OCI-LY7 (cell line): ENCODE data around the gene YWHAB. TPM values are rescaled to one million over a fixed set of nuclear protein-coding genes. Genes with fewer than 3 reads are reported as not detected.

ENCODE experiments used
- BruUV-seq: library from RNA; stranded (reverse); fragments of 400-500 nt; replicated peaks from 2 replicates; lab custom pipeline; 2021; lab: Mats Ljungman, UMichigan
- CTCF ChIA-PET: fragments of 300-600 bp; sonication (Branson Sonifier 250); formaldehyde crosslinking; loops from one replicate; lab custom pipeline; 2022; ENCODE audit warnings: antibody characterized with exemption; ENCODE audit not compliant: unreplicated experiment; lab: Charles Lee
- POLR2A ChIA-PET: fragments of 300-600 bp; sonication (Branson Sonifier 250); formaldehyde crosslinking; loops from one replicate; lab custom pipeline; 2022; ENCODE audit warnings: antibody characterized with exemption; lab: Charles Lee
- DNase-seq: peaks from one replicate; pipeline ENCODE4 v3.0.0-alpha.2; 2015; ENCODE audit warnings: low spot score
- H2AFZ ChIP-seq: fragments of 200-600 bp; sonication (generic), shearing (Covaris generic); 2 replicates; pipeline ENCODE4 v1.6.1; 2014; ENCODE audit warnings: mild to moderate bottlenecking, antibody characterized with exemption, low read length, moderate library complexity
- H3K27ac ChIP-seq: fragments of 200-600 bp; sonication (generic); 2 replicates; pipeline ENCODE4 v1.5.1; 2014; ENCODE audit warnings: mixed run types, low read depth, mild to moderate bottlenecking, moderate library complexity, low read length, inconsistent platforms; ENCODE audit not compliant: poor library complexity, severe bottlenecking
- H3K36me3 ChIP-seq: fragments of 200-600 bp; sonication (generic); 2 replicates; pipeline ENCODE4 v1.6.1; 2014; ENCODE audit warnings: mild to moderate bottlenecking, antibody characterized with exemption, low read length, moderate library complexity, mixed read lengths; ENCODE audit not compliant: insufficient read depth
- H3K4me1 ChIP-seq: fragments of 200-600 bp; sonication (generic); 2 replicates; pipeline ENCODE4 v1.5.1; 2014; ENCODE audit warnings: mild to moderate bottlenecking, low read length; ENCODE audit not compliant: insufficient read depth, poor library complexity, severe bottlenecking
- H3K4me2 ChIP-seq: fragments of 200-600 bp; sonication (generic); 2 replicates; pipeline ENCODE4 v1.6.1; 2014; ENCODE audit warnings: mild to moderate bottlenecking, low read length
- H3K4me3 ChIP-seq: fragments of 200-600 bp; sonication (generic); 2 replicates; pipeline ENCODE4 v1.5.1; 2014; ENCODE audit warnings: mild to moderate bottlenecking, low read depth, low read length; ENCODE audit not compliant: poor library complexity, severe bottlenecking
- H3K79me2 ChIP-seq: fragments of 200-600 bp; sonication (generic); 2 replicates; pipeline ENCODE4 v1.6.1; 2016; ENCODE audit warnings: low read depth, mild to moderate bottlenecking, low read length, moderate library complexity, mixed read lengths; ENCODE audit not compliant: insufficient read depth
- H3K9me2 ChIP-seq: fragments of 200-600 bp; sonication (generic); 2 replicates; pipeline ENCODE4 v1.6.1; 2016; ENCODE audit warnings: mild to moderate bottlenecking, low read length, mixed read lengths; ENCODE audit not compliant: insufficient read depth
- H3K9me3 ChIP-seq: fragments of 200-600 bp; sonication (generic); 2 replicates; pipeline ENCODE4 v1.6.1; 2014; ENCODE audit warnings: mild to moderate bottlenecking, mixed run types, low read length, mixed read lengths
- H4K20me1 ChIP-seq: fragments of 200-600 bp; sonication (generic); 2 replicates; pipeline ENCODE4 v1.6.1; 2014; ENCODE audit warnings: mild to moderate bottlenecking, antibody characterized with exemption, low read length, moderate library complexity, mixed read lengths; ENCODE audit not compliant: insufficient read depth
- CTCF ChIP-seq: fragments of 200-600 bp; sonication (generic); conservative IDR thresholded peaks from 2 replicates; pipeline ENCODE4 v1.5.1; 2014; ENCODE audit warnings: mild to moderate bottlenecking, antibody characterized with exemption, low read length, moderate library complexity, mixed read lengths
- EZH2phosphoT487 ChIP-seq: fragments of 200-600 bp; sonication (generic); IDR thresholded peaks from 2 replicates; pipeline ENCODE4 v1.6.1; 2018; ENCODE audit warnings: low read depth, borderline replicate concordance, mild to moderate bottlenecking, mixed run types, antibody characterized with exemption, low read length, moderate library complexity, mixed read lengths
- intact Hi-C: fragments of 100-400 bp; cut with micrococcal nuclease; formaldehyde crosslinking; loops from one replicate; pipeline ENCODE4 v1.10.0; 2022; ENCODE audit not compliant: unreplicated experiment
- total RNA-seq, 2 experiments: library from RNA; depleted of rRNA in 1 of 2; stranded (reverse); fragments of >200 nt in 1 of 2; shearing (Covaris generic) in 1 of 2; gene quantifications; 2 replicates each; pipeline ENCODE4 v1.2.3, GENCODE V29; 2014 to 2022

Gene YWHAB
- total RNA-seq, 2 experiments from 2014 or later, result 72.8 to 245 TPM

GRCh38 chr20:44950368-44950767 lies 64.9 kb downstream of the YWHAB start:
- Histone ChIP-seq H3K79me2 (no peaks in the 10 kb centered on the region), H3K27ac (no peak overlapping the region), H3K9me3 (no peaks in the 10 kb centered on the region), H4K20me1 (no peaks in the 10 kb centered on the region), H3K4me2 (no peak overlapping the region), H3K4me1 (peaks cover 6% of the 10 kb centered on the region), H3K9me2 (no peaks in the 10 kb centered on the region), H3K4me3 (no peak overlapping the region), H2AFZ (no peak overlapping the region), H3K36me3 (peaks cover 99% of the 10 kb centered on the region)
- ChIA-PET CTCF (no interaction called here), POLR2A (no interaction called here)
- no peak for DNase-seq
- no TSS peak for BruUV-seq
- TF ChIP-seq EZH2phosphoT487 (no peak), CTCF (no peak)
- intact Hi-C loops, result no loop called here

- H3K27ac ChIP-seq, result no peak overlapping the region
- peaks cover 15% of the 10 kb centered on the region; the same call in 1 of the 2 replicates for H3K79me2 ChIP-seq
- no TSS peak for BruUV-seq
- H4K20me1 ChIP-seq, result no peaks in the 10 kb centered on the region
- DNase-seq, result no peak
- H3K36me3 ChIP-seq, result peaks cover 98% of the 10 kb centered on the region
- no peaks in the 10 kb centered on the region for H3K9me2 ChIP-seq
- no peak overlapping the region for H2AFZ ChIP-seq
- H3K4me1 ChIP-seq, result peaks cover 22% of the 10 kb centered on the region
- ChIA-PET POLR2A (no interaction called here), CTCF (interaction anchor here (1.2 kb wide), 1 partner anchor 11 kb away, joined by 3 read pairs; no protein-coding TSS in a partner anchor)
- H3K4me2 ChIP-seq, result no peak overlapping the region
- TF ChIP-seq EZH2phosphoT487, result no peak
- no peak for TF ChIP-seq CTCF
- H3K9me3 ChIP-seq, result no peaks in the 10 kb centered on the region
- no peak overlapping the region for H3K4me3 ChIP-seq
- intact Hi-C loops, result no loop called here
Observed at GRCh38 chr20:44952731-44953130, 67.2 kb downstream of the YWHAB start.

- no peak for DNase-seq
- Histone ChIP-seq H3K9me3 (no peaks in the 10 kb centered on the region), H3K4me3 (no peak overlapping the region), H4K20me1 (peaks cover 5% of the 10 kb centered on the region; the same call in 1 of the 2 replicates), H3K36me3 (peaks cover 94% of the 10 kb centered on the region), H3K9me2 (no peaks in the 10 kb centered on the region), H3K4me1 (peaks cover 32% of the 10 kb centered on the region), H2AFZ (no peak overlapping the region), H3K79me2 (peaks cover 30% of the 10 kb centered on the region), H3K27ac (no peak overlapping the region), H3K4me2 (no peak overlapping the region)
- no TSS peak for BruUV-seq
- CTCF ChIA-PET, result no interaction called here
- no peak for TF ChIP-seq EZH2phosphoT487
- TF ChIP-seq CTCF, result no peak
- POLR2A ChIA-PET, result interaction anchor here (1.1 kb wide), 1 partner anchor 66 kb away, joined by 4 read pairs; no protein-coding TSS in a partner anchor
- intact Hi-C loops, result no loop called here
Observed at GRCh38 chr20:44954211-44954610, 68.7 kb downstream of the YWHAB start.
